Caco-2 (cell line): ENCODE results near the gene NHEJ1. TPM values are rescaled to one million over a fixed set of nuclear protein-coding genes. Genes with fewer than 3 reads are reported as not detected.

Experiments used
- BruUV-seq: library from RNA; stranded (reverse); fragments of 400-500 nt; replicated peaks from 2 replicates; lab custom pipeline; 2021; lab: Mats Ljungman, UMichigan
- CTCF ChIA-PET: fragments of 300-600 bp; sonication (Branson Sonifier 250); formaldehyde crosslinking; loops from one replicate; lab custom pipeline; 2022; ENCODE audit warnings: antibody characterized with exemption; lab: Charles Lee
- POLR2A ChIA-PET: fragments of 300-600 bp; sonication (Branson Sonifier 250); formaldehyde crosslinking; loops from one replicate; lab custom pipeline; 2022; ENCODE audit warnings: antibody characterized with exemption; lab: Charles Lee
- DNase-seq, 2 experiments: peaks; one replicate each; pipeline versions ENCODE4 v3.0.0 to v3.0.0-alpha.2; 2020 to 2022
- H3K27me3 ChIP-seq: replicated peaks from 2 replicates; pipeline ENCODE4 v1.6.0; 2011; ENCODE audit warnings: low read length; ENCODE audit not compliant: control insufficient read depth, insufficient read depth
- H3K36me3 ChIP-seq: 2 replicates; pipeline ENCODE4 v1.5.1; 2011; ENCODE audit warnings: low read length; ENCODE audit not compliant: control insufficient read depth, insufficient read depth
- H3K4me1 ChIP-seq: fragments of 250-450 bp; sonication (Bioruptor Pico); 2 replicates; pipeline ENCODE4 v1.5.1; 2020; ENCODE audit warnings: mild to moderate bottlenecking
- H3K4me3 ChIP-seq: 2 replicates; pipeline ENCODE4 v1.5.1; 2011; ENCODE audit warnings: low read depth, mild to moderate bottlenecking, control low read depth, low read length
- H3K9me3 ChIP-seq: fragments of 250-450 bp; sonication (Bioruptor Pico); 2 replicates; pipeline ENCODE4 v1.5.1; 2020; ENCODE audit warnings: mild to moderate bottlenecking, moderate library complexity
- H3K27ac Mint-ChIP-seq: one replicate; pipeline ENCODE4 v1.8.0; 2022; ENCODE audit warnings: mixed read lengths; ENCODE audit not compliant: unreplicated experiment
- H3K27me3 Mint-ChIP-seq: one replicate; pipeline ENCODE4 v1.8.0; 2022; ENCODE audit warnings: mixed read lengths; ENCODE audit not compliant: insufficient read depth, unreplicated experiment
- H3K36me3 Mint-ChIP-seq: one replicate; pipeline ENCODE4 v1.8.0; 2022; ENCODE audit warnings: mild to moderate bottlenecking, mixed read lengths; ENCODE audit not compliant: insufficient read depth, unreplicated experiment
- H3K4me1 Mint-ChIP-seq: one replicate; pipeline ENCODE4 v1.8.0; 2022; ENCODE audit warnings: low read depth, mixed read lengths; ENCODE audit not compliant: unreplicated experiment
- H3K4me3 Mint-ChIP-seq: one replicate; pipeline ENCODE4 v1.8.0; 2022; ENCODE audit warnings: mild to moderate bottlenecking, moderate library complexity, mixed read lengths; ENCODE audit not compliant: unreplicated experiment
- H3K9me3 Mint-ChIP-seq: one replicate; pipeline ENCODE4 v1.8.0; 2022; ENCODE audit warnings: mixed read lengths; ENCODE audit not compliant: unreplicated experiment
- CTCF ChIP-seq, 2 experiments: fragments of 200-600 bp in 1 of 2; IDR thresholded peaks; 1 replicate in 1 of 2; 2 replicates in 1 of 2; pipeline versions ENCODE4 v1.5.1 to v1.8.0; 2011 to 2022; ENCODE audit warnings: antibody characterized with exemption in 1 of 2, control low read depth in 1 of 2, inconsistent platforms in 1 of 2, low read depth in 1 of 2, low read length in 1 of 2, mild to moderate bottlenecking in 1 of 2, moderate library complexity in 1 of 2; ENCODE audit not compliant: insufficient read depth in 1 of 2, severe bottlenecking in 1 of 2, unreplicated experiment in 1 of 2
- intact Hi-C: fragments of 100-400 bp; cut with micrococcal nuclease; formaldehyde crosslinking; loops from one replicate; pipeline ENCODE4 v1.10.0; 2022; ENCODE audit not compliant: unreplicated experiment
- total RNA-seq: library from RNA; stranded (reverse); gene quantifications from 2 replicates; pipeline ENCODE4 v1.2.3, GENCODE V29; 2022

NHEJ1 gene
- total RNA-seq, 1 experiment from 2014 or later = 29.6 TPM

- ChIA-PET POLR2A (no interaction called here), CTCF (no interaction called here)
- no peaks in the 10 kb centered on the region for H3K9me3 Mint-ChIP-seq
- no TSS peak for BruUV-seq
- H3K27me3 ChIP-seq = no peaks in the 10 kb centered on the region
- intact Hi-C loops = no loop called here
- no peak for TF ChIP-seq CTCF (IDR thresholded peaks at IDR 0.05; ENCODE audit: insufficient read depth in 1 of 2, low read depth in 1 of 2, low read length in 1 of 2, severe bottlenecking in 1 of 2, unreplicated experiment in 1 of 2)
- no peak for DNase-seq
- no peak overlapping the region for H3K4me3 Mint-ChIP-seq
- H3K9me3 ChIP-seq = no peaks in the 10 kb centered on the region
- H3K36me3 ChIP-seq = peaks cover 1% of the 10 kb centered on the region; the same call in 1 of the 2 replicates
- no peak overlapping the region for H3K4me3 ChIP-seq
- H3K36me3 Mint-ChIP-seq = peaks cover 10% of the 10 kb centered on the region
- H3K4me1 ChIP-seq = no peaks in the 10 kb centered on the region
- no peaks in the 10 kb centered on the region for H3K4me1 Mint-ChIP-seq
- no peak overlapping the region for H3K27ac Mint-ChIP-seq
- H3K27me3 Mint-ChIP-seq = no peaks in the 10 kb centered on the region
These were observed 26.3 kb upstream of the NHEJ1 start for GRCh38 chr2:219186754-219187456.

DNA sequence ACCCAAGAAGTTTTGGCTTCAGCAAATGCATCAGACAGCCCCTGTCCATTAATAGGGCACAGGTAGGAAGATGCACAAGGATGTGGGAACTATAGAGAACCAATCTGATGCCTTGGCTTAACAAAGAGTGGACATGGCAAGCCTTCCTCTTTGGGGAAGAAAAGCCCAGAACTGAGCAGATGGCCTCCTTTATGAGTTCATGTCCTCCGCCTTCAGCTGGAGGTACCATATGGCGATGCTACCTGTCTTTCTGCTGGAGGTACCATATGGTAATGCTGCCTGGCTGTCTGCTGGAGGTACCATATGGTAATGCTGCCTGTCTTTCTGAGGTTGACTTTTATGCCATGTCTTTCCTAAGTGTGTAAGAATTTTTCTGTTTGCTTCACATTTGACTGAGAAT lies 23.5 kb upstream of the NHEJ1 start:
- no TSS peak for BruUV-seq
- ChIA-PET CTCF (no interaction called here), POLR2A (no interaction called here)
- DNase-seq = no peak
- intact Hi-C loops = no loop called here
- Mint-ChIP-seq H3K27ac (no peak overlapping the region), H3K9me3 (no peaks in the 10 kb centered on the region), H3K4me3 (no peak overlapping the region), H3K4me1 (peaks cover 1% of the 10 kb centered on the region), H3K27me3 (no peaks in the 10 kb centered on the region), H3K36me3 (peaks cover 20% of the 10 kb centered on the region)
- Histone ChIP-seq H3K4me1 (peaks cover 2% of the 10 kb centered on the region), H3K36me3 (peaks cover 6% of the 10 kb centered on the region), H3K4me3 (no peak overlapping the region), H3K27me3 (no peaks in the 10 kb centered on the region), H3K9me3 (no peaks in the 10 kb centered on the region)
- no peak for TF ChIP-seq CTCF (IDR thresholded peaks at IDR 0.05; ENCODE audit: insufficient read depth in 1 of 2, low read depth in 1 of 2, low read length in 1 of 2, severe bottlenecking in 1 of 2, unreplicated experiment in 1 of 2)

- ChIA-PET CTCF (interaction anchor here (0.6 kb wide), 1 partner anchor 202 kb away, joined by 5 read pairs; no protein-coding TSS in a partner anchor), POLR2A (no interaction called here)
- H3K27me3 ChIP-seq = no peaks in the 10 kb centered on the region; the same call in 1 of the 2 replicates
- H3K4me3 Mint-ChIP-seq = no peak overlapping the region
- peaks cover 25% of the 10 kb centered on the region for H3K36me3 Mint-ChIP-seq
- H3K27me3 Mint-ChIP-seq = no peaks in the 10 kb centered on the region
- no peaks in the 10 kb centered on the region for H3K9me3 ChIP-seq
- no peak for TF ChIP-seq CTCF (IDR thresholded peaks at IDR 0.05; ENCODE audit: insufficient read depth in 1 of 2, low read depth in 1 of 2, low read length in 1 of 2, severe bottlenecking in 1 of 2, unreplicated experiment in 1 of 2)
- H3K4me1 Mint-ChIP-seq = peaks cover 8% of the 10 kb centered on the region
- no peak overlapping the region for H3K4me3 ChIP-seq
- H3K4me1 ChIP-seq = peaks cover 7% of the 10 kb centered on the region
- H3K36me3 ChIP-seq = peaks cover 6% of the 10 kb centered on the region
- no peak for DNase-seq
- intact Hi-C loops = no loop called here
- H3K27ac Mint-ChIP-seq = no peak overlapping the region
- H3K9me3 Mint-ChIP-seq = no peaks in the 10 kb centered on the region
- BruUV-seq = no TSS peak
These were observed 22.6 kb upstream of the NHEJ1 start for GRCh38 chr2:219183151-219183772.
